ENCODE data around the gene LRFN5. TPM values are rescaled to one million over a fixed set of nuclear protein-coding genes. Genes with fewer than 3 reads are reported as not detected.
"Not testable (repeated sequence)": the region's sequence is repeated elsewhere in the genome, so short reads cannot be mapped to it uniquely, and the experiment has no call there.

LRFN5 gene
- under 1 TPM in 2 of 4 donors, not detected in 2; 0.35 to 0.76 TPM for polyA plus RNA-seq
- long read RNA-seq, donor 1, result 0 reads
- long read RNA-seq, donor 2, result 0 reads
- long read RNA-seq, donor 3, result 0 reads
- long read RNA-seq, donor 4, result 0 reads
- long read RNA-seq, donor 5, result 0 reads
- long read RNA-seq, donor 6, result 0 reads
- long read RNA-seq, donor 7, result 0 reads
- long read RNA-seq, donor 8, partial matches to known transcripts, result 0 of 1 reads
- long read RNA-seq, donor 8, other reads (novel, unspliced or antisense), result 0 of 1 reads
- long read RNA-seq, donor 9, result 0 reads
- long read RNA-seq, donor 10, partial matches to known transcripts, result 0 of 1 reads
- long read RNA-seq, donor 10, other reads (novel, unspliced or antisense), result 0 of 1 reads

DNA sequence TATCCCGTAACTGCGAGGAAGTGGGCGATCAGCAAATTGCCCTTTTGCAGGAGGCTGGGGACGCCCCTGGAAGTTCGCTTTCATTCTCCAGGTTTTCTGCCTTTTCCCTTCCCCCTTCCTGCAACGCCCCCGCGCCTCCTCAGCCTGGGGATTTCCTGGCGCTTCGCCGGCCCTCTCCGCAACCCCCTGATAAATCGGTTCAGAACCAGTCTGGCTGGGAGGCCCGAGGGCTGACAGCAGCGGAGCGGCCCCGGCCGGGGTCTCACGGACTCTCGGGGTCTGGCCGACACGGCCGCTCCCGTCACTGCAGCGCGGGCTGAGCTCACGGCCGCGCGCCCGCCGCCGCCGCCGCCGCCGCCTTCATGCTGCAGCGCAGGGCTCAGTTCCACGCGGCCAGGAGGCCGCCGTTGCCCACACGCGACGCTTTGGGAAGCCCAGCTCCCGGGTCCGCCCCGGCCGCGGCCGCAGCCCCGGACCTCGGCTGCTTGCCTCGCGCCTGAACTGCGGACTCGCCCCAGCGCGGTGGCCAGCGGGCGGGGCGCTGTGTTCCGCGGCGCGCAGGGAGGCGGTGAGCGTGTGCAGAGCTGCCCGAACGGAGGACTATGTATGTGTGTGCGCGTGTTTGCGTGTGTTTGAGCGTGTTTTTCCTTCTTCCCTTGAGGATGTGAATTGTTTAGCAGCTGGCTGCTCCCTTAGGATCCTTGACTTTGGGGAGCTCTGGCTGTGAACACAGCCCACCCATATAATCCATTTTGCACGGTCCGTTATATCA lies at the start of gene LRFN5:
LRFN5 (plus strand) TSS at position 345 of the 772 bp plus-strand sequence.
- H3K27ac ChIP-seq (ENCODE audit: low read depth in 1 of 3, low read length in 2 of 3), result peak within 1 kb of the TSS in 1 of 3 donors; percentile 47
- DNase-seq, result peak; percentile 11 to 51

DNA sequence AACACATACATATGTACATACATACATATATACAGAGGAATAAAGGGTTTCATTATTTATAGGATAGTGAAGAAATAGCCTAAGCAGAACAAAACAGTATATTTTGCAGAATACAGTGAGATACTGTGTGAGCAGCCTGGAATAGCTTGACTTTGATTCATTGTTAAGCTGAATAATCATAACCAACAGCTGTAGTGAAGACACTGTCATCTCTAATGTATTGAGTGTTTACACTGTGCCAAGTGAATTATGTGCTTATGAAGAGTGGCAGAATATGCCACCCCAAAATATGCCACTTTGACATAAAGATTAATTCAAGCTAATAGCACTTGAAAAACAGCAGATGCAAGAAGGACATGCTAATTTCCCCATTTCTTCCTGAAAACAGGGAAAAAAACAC lies 48.2 kb upstream of the LRFN5 start:
- Histone ChIP-seq H3K9me3 (ENCODE audit: control insufficient read depth in 2 of 2, insufficient read depth in 1 of 2, low read depth in 1 of 2, low read length in 1 of 2) (no peaks in the 10 kb centered on the region), H3K4me3 (ENCODE audit: low read depth in 1 of 3, low read length in 3 of 3) (no peak overlapping the region), H3K27ac (ENCODE audit: low read depth in 1 of 3, low read length in 2 of 3) (no peak overlapping the region), H3K27me3 (ENCODE audit: control insufficient read depth in 3 of 3, insufficient read depth in 3 of 3, low read length in 3 of 3) (no peaks in the 10 kb centered on the region), H3K4me1 (ENCODE audit: control insufficient read depth in 3 of 3, insufficient read depth in 2 of 3, low read depth in 1 of 3, low read length in 2 of 3) (no peaks in the 10 kb centered on the region), H3K36me3 (ENCODE audit: control insufficient read depth in 3 of 3, insufficient read depth in 2 of 3, low read depth in 1 of 3, low read length in 3 of 3) (no peaks in the 10 kb centered on the region)
- FAIRE-seq, result no peak
- DNase-seq, result no peak

More for the DNA sequence above, at the start of gene LRFN5:
- FAIRE-seq, result no peak
- Histone ChIP-seq H3K36me3 (ENCODE audit: control insufficient read depth in 3 of 3, insufficient read depth in 2 of 3, low read depth in 1 of 3, low read length in 3 of 3) (no peaks in the 10 kb centered on the region), H3K9me3 (ENCODE audit: control insufficient read depth in 2 of 2, insufficient read depth in 1 of 2, low read depth in 1 of 2, low read length in 1 of 2) (peaks cover 0 to 6% of the 10 kb centered on the region in 2 donors), H3K27me3 (ENCODE audit: control insufficient read depth in 3 of 3, insufficient read depth in 3 of 3, low read length in 3 of 3) (peaks cover 27 to 70% (median 29%) of the 10 kb centered on the region in 3 donors), H3K4me1 (ENCODE audit: control insufficient read depth in 3 of 3, insufficient read depth in 2 of 3, low read depth in 1 of 3, low read length in 2 of 3) (no peaks in the 10 kb centered on the region), H3K4me3 (ENCODE audit: low read depth in 1 of 3, low read length in 3 of 3) (peak within 1 kb of the TSS; percentile 37 to 49 (median 47))
- WGBS, 3 donors, result 1 to 2% (median 1%) methylated on average over 66 to 76 of the region's 76 CpGs

DNA sequence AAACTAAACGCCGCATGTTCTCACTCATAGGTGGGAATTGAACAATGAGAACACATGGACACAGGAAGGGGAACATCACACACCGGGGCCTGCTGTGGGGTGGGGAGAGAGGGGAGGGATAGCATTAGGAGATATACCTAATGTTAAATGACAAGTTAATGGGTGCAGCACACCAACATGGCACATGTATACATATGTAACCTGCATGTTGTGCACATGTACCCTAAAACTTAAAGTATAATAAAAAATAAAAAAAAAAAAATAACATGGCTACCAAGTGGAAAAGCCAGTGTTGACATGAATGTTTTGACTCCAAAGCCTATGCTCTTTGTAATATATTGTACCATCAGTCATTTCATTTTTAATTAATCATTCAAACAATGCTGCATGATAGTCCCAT lies 39.8 kb upstream of the LRFN5 start:
- not testable (repeated sequence) for FAIRE-seq; H3K27ac ChIP-seq (ENCODE audit: low read depth in 1 of 3, low read length in 2 of 3)
- WGBS, 3 donors, result 92 to 100% (median 94%) methylated on average over 3 of the region's 3 CpGs

DNA sequence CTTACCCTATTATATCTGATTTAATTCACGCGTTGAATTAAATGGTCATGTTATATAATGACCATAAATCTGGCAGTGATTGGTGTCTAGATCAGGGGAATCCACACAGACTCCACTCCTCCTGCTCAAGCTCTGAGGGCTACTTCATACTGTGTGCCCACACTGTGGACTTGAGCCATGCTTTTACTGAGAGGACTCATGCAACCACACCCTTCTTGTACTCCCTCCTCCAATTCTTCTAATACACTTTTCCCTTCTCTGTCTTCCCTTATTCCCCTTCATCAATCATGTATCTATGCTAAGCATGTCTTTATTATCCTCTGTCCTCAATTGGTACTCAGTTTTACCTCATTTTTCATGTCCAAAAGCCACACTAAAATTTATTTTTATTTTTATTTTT lies 37.7 kb upstream of the LRFN5 start:
- WGBS, 3 donors, result 91 to 100% (median 99%) methylated on average over 2 of the region's 2 CpGs

More for the DNA sequence above, 39.8 kb upstream of the LRFN5 start:
- H3K36me3 ChIP-seq (ENCODE audit: control insufficient read depth in 3 of 3, insufficient read depth in 2 of 3, low read depth in 1 of 3, low read length in 3 of 3); H3K4me1 ChIP-seq (ENCODE audit: control insufficient read depth in 3 of 3, insufficient read depth in 2 of 3, low read depth in 1 of 3, low read length in 2 of 3); H3K27me3 ChIP-seq (ENCODE audit: control insufficient read depth in 3 of 3, insufficient read depth in 3 of 3, low read length in 3 of 3); H3K4me3 ChIP-seq (ENCODE audit: low read depth in 1 of 3, low read length in 3 of 3); DNase-seq; H3K9me3 ChIP-seq (ENCODE audit: control insufficient read depth in 2 of 2, insufficient read depth in 1 of 2, low read depth in 1 of 2, low read length in 1 of 2): not testable (repeated sequence)

DNA sequence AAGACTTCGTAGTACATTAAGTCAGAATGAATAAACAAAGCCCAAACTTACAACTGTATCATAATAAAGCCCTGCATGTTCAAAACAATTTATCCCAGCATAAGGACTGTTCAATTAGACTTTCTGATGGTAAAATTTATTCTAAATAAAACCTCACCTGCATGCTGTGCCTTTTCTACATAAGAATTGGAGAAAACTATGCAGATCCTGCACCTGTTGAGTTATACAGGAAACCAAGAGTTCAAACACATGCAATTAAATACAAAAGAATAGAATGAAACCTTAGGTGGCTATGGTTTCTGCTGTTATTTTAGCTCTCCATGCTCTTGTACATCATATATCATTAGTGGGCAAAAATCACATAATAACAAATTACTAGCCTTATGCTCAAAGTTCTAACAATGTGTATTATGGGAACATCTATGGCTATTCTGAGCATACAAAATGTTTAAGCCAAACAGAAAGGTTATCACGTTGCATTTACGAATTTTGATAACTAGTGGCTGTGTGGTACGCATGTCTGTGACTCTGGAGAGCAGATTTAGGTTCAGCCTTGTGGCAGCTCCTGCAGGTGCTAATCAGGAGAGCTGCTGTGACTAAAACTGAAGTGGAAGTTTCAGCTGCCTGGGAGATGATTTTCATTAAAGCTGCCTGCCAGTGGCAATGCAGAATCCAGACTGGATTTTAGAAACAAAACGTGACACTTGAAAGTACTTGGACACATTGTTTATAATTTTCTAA lies 36.1 kb upstream of the LRFN5 start:
- Histone ChIP-seq H3K9me3 (ENCODE audit: control insufficient read depth in 2 of 2, insufficient read depth in 1 of 2, low read depth in 1 of 2, low read length in 1 of 2) (no peaks in the 10 kb centered on the region), H3K27me3 (ENCODE audit: control insufficient read depth in 3 of 3, insufficient read depth in 3 of 3, low read length in 3 of 3) (no peaks in the 10 kb centered on the region), H3K27ac (ENCODE audit: low read depth in 1 of 3, low read length in 2 of 3) (no peak overlapping the region), H3K4me1 (ENCODE audit: control insufficient read depth in 3 of 3, insufficient read depth in 2 of 3, low read depth in 1 of 3, low read length in 2 of 3) (no peaks in the 10 kb centered on the region), H3K36me3 (ENCODE audit: control insufficient read depth in 3 of 3, insufficient read depth in 2 of 3, low read depth in 1 of 3, low read length in 3 of 3) (no peaks in the 10 kb centered on the region), H3K4me3 (ENCODE audit: low read depth in 1 of 3, low read length in 3 of 3) (no peak overlapping the region)
- FAIRE-seq (no peak), DNase-seq (no peak)
- 56 to 58% (median 56%) methylated on average over 5 of the region's 5 CpGs for WGBS, 3 donors

More for the DNA sequence above, 37.7 kb upstream of the LRFN5 start:
- Histone ChIP-seq H3K4me1 (ENCODE audit: control insufficient read depth in 3 of 3, insufficient read depth in 2 of 3, low read depth in 1 of 3, low read length in 2 of 3) (no peaks in the 10 kb centered on the region), H3K4me3 (ENCODE audit: low read depth in 1 of 3, low read length in 3 of 3) (no peak overlapping the region), H3K27me3 (ENCODE audit: control insufficient read depth in 3 of 3, insufficient read depth in 3 of 3, low read length in 3 of 3) (no peaks in the 10 kb centered on the region), H3K9me3 (ENCODE audit: control insufficient read depth in 2 of 2, insufficient read depth in 1 of 2, low read depth in 1 of 2, low read length in 1 of 2) (no peaks in the 10 kb centered on the region), H3K27ac (ENCODE audit: low read depth in 1 of 3, low read length in 2 of 3) (no peak overlapping the region), H3K36me3 (ENCODE audit: control insufficient read depth in 3 of 3, insufficient read depth in 2 of 3, low read depth in 1 of 3, low read length in 3 of 3) (no peaks in the 10 kb centered on the region)
- DNase-seq, result no peak
- no peak for FAIRE-seq

DNA sequence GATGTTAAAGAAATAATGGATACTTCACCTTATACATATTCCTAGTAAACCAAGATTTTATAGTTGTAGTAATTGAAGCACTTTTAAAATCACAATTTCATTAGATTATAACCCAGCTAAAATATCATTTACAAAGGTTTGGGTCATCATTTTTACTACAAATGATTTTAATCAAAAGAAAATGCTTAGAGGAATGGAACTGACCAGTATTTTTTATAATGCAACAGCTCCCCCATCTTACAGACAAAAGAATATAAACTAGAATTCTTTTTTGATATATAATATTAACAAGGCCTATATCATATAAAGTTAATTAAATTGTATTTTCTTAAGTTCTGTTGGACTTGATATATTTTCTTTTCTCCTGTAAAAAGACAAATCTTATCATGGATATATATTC lies 20.4 kb upstream of the LRFN5 start:
- no peak for FAIRE-seq
- Histone ChIP-seq H3K9me3 (ENCODE audit: control insufficient read depth in 2 of 2, insufficient read depth in 1 of 2, low read depth in 1 of 2, low read length in 1 of 2) (no peaks in the 10 kb centered on the region), H3K36me3 (ENCODE audit: control insufficient read depth in 3 of 3, insufficient read depth in 2 of 3, low read depth in 1 of 3, low read length in 3 of 3) (no peaks in the 10 kb centered on the region), H3K27me3 (ENCODE audit: control insufficient read depth in 3 of 3, insufficient read depth in 3 of 3, low read length in 3 of 3) (no peaks in the 10 kb centered on the region), H3K27ac (ENCODE audit: low read depth in 1 of 3, low read length in 2 of 3) (no peak overlapping the region), H3K4me3 (ENCODE audit: low read depth in 1 of 3, low read length in 3 of 3) (no peak overlapping the region), H3K4me1 (ENCODE audit: control insufficient read depth in 3 of 3, insufficient read depth in 2 of 3, low read depth in 1 of 3, low read length in 2 of 3) (no peaks in the 10 kb centered on the region)
- DNase-seq, result no peak

DNA sequence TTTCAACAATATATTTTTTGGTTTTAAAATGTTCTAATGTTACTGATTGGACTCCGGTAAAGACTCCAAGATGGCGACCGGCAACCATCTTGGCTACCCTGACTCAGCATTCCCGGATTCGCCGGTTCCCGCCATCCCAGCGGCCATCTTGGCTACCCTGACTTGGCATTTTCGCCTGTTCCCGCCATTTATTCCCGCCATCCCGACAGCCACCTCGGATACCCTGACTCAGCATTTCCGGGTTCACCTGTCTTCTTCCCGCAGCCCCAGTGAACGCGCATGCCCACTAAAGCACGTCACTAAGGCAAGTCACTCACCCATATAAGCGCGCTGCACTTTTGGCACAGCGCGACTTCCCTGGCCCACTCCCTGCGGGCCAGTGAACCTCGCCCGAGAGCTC lies 9.0 kb upstream of the LRFN5 start:
- Histone ChIP-seq H3K4me1 (ENCODE audit: control insufficient read depth in 3 of 3, insufficient read depth in 2 of 3, low read depth in 1 of 3, low read length in 2 of 3) (no peaks in the 10 kb centered on the region), H3K27ac (ENCODE audit: low read depth in 1 of 3, low read length in 2 of 3) (no peak overlapping the region), H3K36me3 (ENCODE audit: control insufficient read depth in 3 of 3, insufficient read depth in 2 of 3, low read depth in 1 of 3, low read length in 3 of 3) (no peaks in the 10 kb centered on the region), H3K27me3 (ENCODE audit: control insufficient read depth in 3 of 3, insufficient read depth in 3 of 3, low read length in 3 of 3) (no peaks in the 10 kb centered on the region), H3K4me3 (ENCODE audit: low read depth in 1 of 3, low read length in 3 of 3) (no peak overlapping the region), H3K9me3 (ENCODE audit: control insufficient read depth in 2 of 2, insufficient read depth in 1 of 2, low read depth in 1 of 2, low read length in 1 of 2) (no peaks in the 10 kb centered on the region)
- WGBS, 3 donors, result 95 to 96% (median 96%) methylated on average over 25 of the region's 25 CpGs
- no peak for DNase-seq
- no peak for FAIRE-seq

DNA sequence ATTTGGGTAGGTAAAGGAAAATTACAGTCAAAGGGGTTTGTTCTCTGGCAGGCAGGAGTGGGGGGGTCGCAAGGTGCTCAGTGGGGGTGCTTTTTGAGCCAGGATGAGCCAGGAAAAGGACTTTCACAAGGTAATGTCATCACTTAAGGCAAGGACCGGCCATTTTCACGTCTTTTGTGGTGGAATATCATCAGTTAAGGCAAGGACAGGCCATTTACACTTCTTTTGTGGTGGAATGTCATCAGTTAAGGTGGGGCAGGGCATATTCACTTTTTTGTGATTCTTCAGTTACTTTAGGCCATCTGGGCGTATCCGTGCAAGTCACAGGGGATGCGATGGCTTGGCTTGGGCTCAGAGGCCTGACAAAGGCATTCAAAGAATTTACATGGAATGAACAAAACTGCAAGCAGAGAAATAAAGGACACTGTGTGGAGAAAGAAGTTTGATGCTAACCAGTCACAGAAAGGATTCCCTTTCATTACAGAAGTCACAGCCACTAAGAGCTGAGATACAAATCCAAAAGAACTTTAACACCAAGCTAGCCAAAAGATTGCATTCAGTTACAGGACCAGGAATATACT lies 6.8 kb upstream of the LRFN5 start:
- not testable (repeated sequence) for FAIRE-seq; H3K27ac ChIP-seq (ENCODE audit: low read depth in 1 of 3, low read length in 2 of 3); H3K4me3 ChIP-seq (ENCODE audit: low read depth in 1 of 3, low read length in 3 of 3)

More for the DNA sequence above, 6.8 kb upstream of the LRFN5 start:
- not testable (repeated sequence) for H3K4me1 ChIP-seq (ENCODE audit: control insufficient read depth in 3 of 3, insufficient read depth in 2 of 3, low read depth in 1 of 3, low read length in 2 of 3); H3K9me3 ChIP-seq (ENCODE audit: control insufficient read depth in 2 of 2, insufficient read depth in 1 of 2, low read depth in 1 of 2, low read length in 1 of 2); H3K36me3 ChIP-seq (ENCODE audit: control insufficient read depth in 3 of 3, insufficient read depth in 2 of 3, low read depth in 1 of 3, low read length in 3 of 3); H3K27me3 ChIP-seq (ENCODE audit: control insufficient read depth in 3 of 3, insufficient read depth in 3 of 3, low read length in 3 of 3); DNase-seq
- 81 to 84% (median 81%) methylated on average over 6 of the region's 6 CpGs for WGBS, 3 donors
